NCI-H524 (cell line): ENCODE results near the gene DSCAM.

Source experiments
- DNase-seq, 2 experiments: peaks; one replicate each; lab custom pipeline; 2025; lab: John Stamatoyannopoulos, UW

The DSCAM gene

GRCh38 chr21:39984286-39984991, 862.5 kb downstream of the DSCAM start:
- no peak for DNase-seq

DNA sequence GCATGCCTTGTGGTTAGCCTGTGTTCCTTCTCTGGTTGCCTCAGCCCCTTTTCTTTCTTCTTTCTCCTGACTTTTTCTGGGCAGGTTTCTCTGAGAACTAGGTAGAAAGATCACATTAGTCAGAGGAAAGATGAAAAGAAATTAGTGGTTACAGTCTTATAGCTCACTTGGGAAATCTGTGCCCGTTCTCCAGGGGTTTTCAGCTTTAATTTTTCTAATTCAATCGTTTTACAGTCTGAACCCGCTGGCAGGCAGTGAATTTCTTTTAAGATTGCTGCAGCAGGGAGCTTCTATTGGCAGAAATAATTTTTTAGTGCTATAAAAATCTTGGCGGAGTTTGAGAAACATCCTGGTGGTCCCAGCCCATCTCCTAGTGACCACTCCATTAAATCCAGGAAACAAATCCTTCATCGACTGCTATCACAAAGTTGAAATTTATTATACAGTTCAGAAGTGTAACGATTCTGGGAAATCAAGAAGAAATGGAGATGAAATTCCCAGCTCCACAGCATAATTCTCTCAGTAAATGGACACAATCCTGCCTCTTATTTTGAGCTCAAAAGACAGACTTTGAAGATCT, 866.6 kb downstream of the DSCAM start:
- DNase-seq, result no peak

DNA sequence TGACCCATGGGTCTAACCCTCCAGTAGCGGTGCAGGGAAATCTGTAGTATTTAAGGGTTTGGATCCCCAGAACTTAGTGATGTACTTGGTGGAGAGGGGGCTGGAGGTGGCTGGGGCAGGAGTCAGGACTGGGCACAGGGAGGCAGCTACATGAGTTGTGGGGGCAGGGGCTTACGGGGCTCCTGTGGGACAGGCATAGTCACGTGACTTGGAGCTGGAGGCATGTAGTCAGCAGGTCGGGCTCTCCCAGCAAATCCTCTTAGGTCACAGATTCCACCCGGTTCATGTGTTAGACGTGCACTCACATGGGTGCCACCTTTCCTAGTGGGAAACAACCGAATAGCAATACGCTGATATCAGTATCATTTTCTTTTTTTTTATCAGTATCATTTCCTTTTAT, 867.6 kb downstream of the DSCAM start:
- no peak for DNase-seq

GRCh38 chr21:39976800-39977199, 870.2 kb downstream of the DSCAM start:
- no peak for DNase-seq

- no peak for DNase-seq
Measured at GRCh38 chr21:39972976-39973770, 873.8 kb downstream of the DSCAM start.

DNA sequence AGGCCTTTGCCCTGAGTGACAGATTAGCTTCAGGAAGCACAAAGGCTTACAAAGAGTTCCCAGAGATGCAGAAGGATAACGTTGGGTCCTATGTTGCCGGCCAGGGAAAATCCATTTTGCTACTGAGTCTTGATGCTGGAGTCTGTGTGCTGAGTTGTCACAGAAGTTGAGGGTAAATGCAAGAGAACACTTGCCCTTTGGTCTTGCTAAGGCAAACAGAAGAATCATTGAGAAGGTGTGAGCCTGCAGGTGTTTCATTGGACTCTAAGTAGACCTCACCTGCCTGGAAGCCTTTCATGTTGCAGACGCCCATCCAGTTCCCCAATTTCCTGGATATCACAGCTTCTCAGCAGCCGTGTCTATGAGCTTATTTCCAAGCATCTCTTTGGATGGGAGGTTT, 874.5 kb downstream of the DSCAM start:
- DNase-seq, result no peak

- DNase-seq, result no peak
Measured at GRCh38 chr21:39971956-39972355, 875.0 kb downstream of the DSCAM start.

DNA sequence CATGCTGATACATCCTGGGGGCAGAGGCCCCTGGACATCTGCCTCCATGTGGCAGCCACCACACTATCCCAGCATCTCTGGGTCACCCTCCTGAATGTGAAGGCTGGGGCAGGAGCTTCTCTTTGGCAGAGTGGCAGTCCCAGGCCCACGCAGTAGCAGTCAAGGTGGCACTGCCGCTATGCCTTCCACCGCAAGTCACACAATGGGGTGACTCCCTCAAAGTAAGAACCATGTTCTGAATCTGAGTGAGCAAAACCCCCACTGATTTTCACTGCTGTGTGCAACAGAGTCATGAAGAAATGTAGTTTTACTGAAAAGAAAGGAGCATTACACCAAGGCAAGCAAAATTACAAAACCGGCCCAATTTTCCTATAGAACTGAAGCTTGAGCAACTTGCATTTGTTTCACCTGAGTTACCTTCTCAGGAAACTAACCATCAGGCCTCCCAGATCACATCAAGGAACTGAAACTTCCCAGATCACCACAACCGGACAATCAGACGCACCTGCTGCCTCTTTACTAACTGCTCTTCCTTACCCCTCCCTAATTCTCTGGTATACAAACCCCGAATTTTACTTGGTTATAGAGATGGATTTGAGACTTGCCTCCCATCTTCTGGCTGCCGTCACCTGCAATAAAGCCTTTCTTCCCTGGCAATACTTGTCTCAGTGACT, 877.1 kb downstream of the DSCAM start:
- DNase-seq, result no peak

DNA sequence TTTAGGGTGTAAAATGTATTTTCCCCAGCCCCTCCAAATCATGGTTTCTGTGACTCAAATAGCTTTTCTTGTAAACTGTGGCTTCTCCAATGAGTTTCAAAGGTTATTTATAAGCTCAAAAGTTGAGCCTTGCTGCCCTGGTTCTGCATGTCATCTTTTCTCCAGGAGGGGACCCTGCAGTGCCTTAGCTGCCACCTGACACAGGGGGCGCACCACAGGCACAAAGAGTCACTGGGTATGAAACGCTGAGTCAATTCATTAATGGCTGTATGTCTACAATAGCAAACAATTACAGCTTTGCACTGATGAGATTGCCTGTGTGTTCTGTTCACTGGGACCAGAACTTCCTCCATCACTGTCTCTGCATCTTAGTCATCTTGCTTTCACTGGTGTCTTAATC, 878.9 kb downstream of the DSCAM start:
- DNase-seq, result no peak

GRCh38 chr21:39966786-39967185, 880.2 kb downstream of the DSCAM start:
- DNase-seq, result no peak

DNA sequence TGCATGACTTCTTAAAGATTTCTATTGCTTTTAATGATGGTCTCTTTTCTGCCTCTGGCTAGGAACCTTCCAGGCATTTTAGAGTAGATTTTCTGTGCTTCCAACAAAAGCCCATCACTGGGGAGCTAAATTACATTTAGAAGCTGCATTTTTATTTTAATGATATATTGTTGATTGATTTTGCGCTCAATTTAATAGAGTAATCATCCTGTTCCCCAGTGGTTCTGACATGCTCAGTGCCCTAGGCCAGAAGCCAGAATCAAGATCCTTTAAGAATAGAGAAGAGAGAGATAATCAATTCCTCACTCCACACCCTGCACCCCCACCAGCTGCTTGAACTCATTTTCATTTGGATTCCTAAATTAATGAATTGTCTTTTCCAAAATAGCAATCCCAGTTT, 881.9 kb downstream of the DSCAM start:
- no peak for DNase-seq

DNA sequence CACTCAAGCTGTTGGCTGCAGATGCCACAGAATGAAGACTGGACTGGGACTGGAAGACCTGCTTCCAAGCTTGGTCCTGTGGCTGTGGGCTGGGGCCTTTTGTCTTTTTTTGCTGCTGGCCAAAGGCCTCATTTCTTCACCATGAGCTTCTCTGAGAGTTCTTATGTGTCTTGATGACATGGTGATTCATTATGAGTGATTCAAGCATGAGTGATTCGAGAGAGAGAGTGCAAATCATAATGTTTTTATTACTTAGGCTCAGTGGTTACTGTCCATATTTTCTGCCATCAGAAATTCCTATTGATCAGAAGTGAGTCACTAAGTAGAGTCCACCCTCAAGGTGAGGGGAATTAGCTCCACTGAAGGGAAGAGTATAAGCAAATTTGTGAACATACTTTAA, 885.7 kb downstream of the DSCAM start:
- no peak for DNase-seq
